GM10847 (cell line): Measurements from ENCODE around the gene CHD9.

Experiments used
- POLR2A ChIP-seq: IDR thresholded peaks from 2 replicates; pipeline ENCODE4 v1.6.1; 2011; ENCODE audit not compliant: insufficient read length; ENCODE audit errors: extremely low read depth

Gene CHD9

GRCh38 chr16:53064081-53064578, 9.3 kb downstream of the CHD9 start:
- no peak for TF ChIP-seq POLR2A

- TF ChIP-seq POLR2A, result no peak
Measured at GRCh38 chr16:53065461-53066061, 10.8 kb downstream of the CHD9 start.

- TF ChIP-seq POLR2A, result no peak
Measured at GRCh38 chr16:53067675-53068074, 12.9 kb downstream of the CHD9 start.

- TF ChIP-seq POLR2A, result no peak
Measured at GRCh38 chr16:53068423-53068833, 13.6 kb downstream of the CHD9 start.

- TF ChIP-seq POLR2A, result no peak
Measured at GRCh38 chr16:53069772-53070171, 15.0 kb downstream of the CHD9 start.

- TF ChIP-seq POLR2A, result no peak
Measured at GRCh38 chr16:53071748-53072301, 17.0 kb downstream of the CHD9 start.

- no peak for TF ChIP-seq POLR2A
Measured at GRCh38 chr16:53073022-53073421, 18.2 kb downstream of the CHD9 start.

- no peak for TF ChIP-seq POLR2A
Measured at GRCh38 chr16:53078247-53078646, 23.5 kb downstream of the CHD9 start.

GRCh38 chr16:53078765-53079485, 24.1 kb downstream of the CHD9 start:
- TF ChIP-seq POLR2A, result no peak

- no peak for TF ChIP-seq POLR2A
Measured at GRCh38 chr16:53080345-53081031, 25.7 kb downstream of the CHD9 start.

GRCh38 chr16:53081032-53081424, 26.2 kb downstream of the CHD9 start:
- TF ChIP-seq POLR2A, result no peak

- TF ChIP-seq POLR2A, result no peak
Measured at GRCh38 chr16:53081686-53082407, 27.1 kb downstream of the CHD9 start.

- no peak for TF ChIP-seq POLR2A
Measured at GRCh38 chr16:53082509-53082908, 27.7 kb downstream of the CHD9 start.

GRCh38 chr16:53083119-53083518, 28.3 kb downstream of the CHD9 start:
- no peak for TF ChIP-seq POLR2A

GRCh38 chr16:53084141-53084541, 29.4 kb downstream of the CHD9 start:
- TF ChIP-seq POLR2A, result no peak
